ENCODE measurements around the gene KCNIP1. TPM values are rescaled to one million over a fixed set of nuclear protein-coding genes. Genes with fewer than 3 reads are reported as not detected.

KCNIP1 gene
- total and polyA plus RNA-seq, 2 of the 13 experiments (the other 11 are each of a cell fraction or from before 2014, with no cell fraction given): not detected

- no peak for TF ChIP-seq SP2 (CRISPR knock-in tag; IDR thresholded peaks at IDR 0.05)
- no peak for TF ChIP-seq ZNF777 (CRISPR knock-in tag; IDR thresholded peaks at IDR 0.05)
- TF ChIP-seq HDAC6 (IDR thresholded peaks at IDR 0.05; ENCODE audit: low read depth, low read length): no peak
- TF ChIP-seq ZNF33B (CRISPR knock-in tag; IDR thresholded peaks at IDR 0.05): no peak
- TF ChIP-seq ZNF468 (CRISPR knock-in tag; IDR thresholded peaks at IDR 0.05): no peak
- TF ChIP-seq ZNF292 (CRISPR knock-in tag; IDR thresholded peaks at IDR 0.05; ENCODE audit: borderline replicate concordance, low read depth): no peak
- TF ChIP-seq ZFP82 (CRISPR knock-in tag; IDR thresholded peaks at IDR 0.05; ENCODE audit: borderline replicate concordance): no peak
- TF ChIP-seq ZNF263 (CRISPR knock-in tag; IDR thresholded peaks at IDR 0.05): no peak
- no peak for TF ChIP-seq RNF2 (conservative IDR thresholded peaks at IDR 0.05; ENCODE audit: low read depth)
These were observed 92.7 kb downstream of the KCNIP1 start (continued) for GRCh38 chr5:170596482-170597044.

- ATAC-seq: no peak
- H3K9ac ChIP-seq (ENCODE audit: insufficient read depth, low read depth, low read length): no peak overlapping the region
- CTCF ChIA-PET (ENCODE audit: low intra/inter-chr PET ratio, low total read pairs): no interaction called here
- DNase-seq (ENCODE audit: low spot score): no peak
- H3K79me2 ChIP-seq (ENCODE audit: insufficient read depth, low read length): no peaks in the 10 kb centered on the region
- no peaks in the 10 kb centered on the region for H4K20me1 ChIP-seq (ENCODE audit: insufficient read depth, low read length)
- H3K27me3 ChIP-seq (ENCODE audit: control insufficient read depth in 1 of 2, insufficient read depth in 2 of 2, low read length in 2 of 2): peaks cover 1 to 36% of the 10 kb centered on the region in 2 experiments; a peak in 4 of 5 replicates
- intact Hi-C loops (cut with micrococcal nuclease; ENCODE audit: unreplicated experiment) (no loop called here), in situ Hi-C loops (cut with HindIII; ENCODE audit: extremely low pct_ligation_motif_present, low pct_unique_long_range_greater_than_20kb) (no loop called here)
- H3K4me3 ChIP-seq (replicated peaks in 1 of 3; ENCODE audit: insufficient read depth in 1 of 3, low read depth in 2 of 3, low read length in 3 of 3): no peak overlapping the region
- no peaks in the 10 kb centered on the region for H3K9me3 ChIP-seq (ENCODE audit: low read length)
- no peak overlapping the region for H2AFZ ChIP-seq (ENCODE audit: low read length)
- H3K4me2 ChIP-seq (ENCODE audit: low read depth, low read length): no peak overlapping the region
- WGBS (ENCODE audit: low lambda C conversion rate): 4% methylated on average over 6 of the region's 9 CpGs
- POLR2A ChIA-PET: no interaction called here
- no peaks in the 10 kb centered on the region for H3K4me1 ChIP-seq (ENCODE audit: insufficient read depth, low read length)
- H3K27ac ChIP-seq (ENCODE audit: extremely low read length, insufficient read depth, low read length): no peak overlapping the region
- FAIRE-seq: no peak
- BruUV-seq (replicated peaks): no TSS peak
- H3K36me3 ChIP-seq (replicated peaks in 1 of 2; ENCODE audit: control insufficient read depth in 1 of 2, insufficient read depth in 2 of 2, low read length in 2 of 2): no peaks in the 10 kb centered on the region
- TF ChIP-seq ELF1 (CRISPR knock-in tag; IDR thresholded peaks at IDR 0.05) (no peak), ZNF382 (CRISPR knock-in tag; IDR thresholded peaks at IDR 0.05; ENCODE audit: borderline replicate concordance) (no peak), FUBP1 (CRISPR knock-in tag; IDR thresholded peaks at IDR 0.05; ENCODE audit: borderline replicate concordance) (no peak), ZKSCAN5 (CRISPR knock-in tag; IDR thresholded peaks at IDR 0.05) (no peak), NR3C1 (CRISPR knock-in tag; IDR thresholded peaks at IDR 0.05) (no peak), DBP (CRISPR knock-in tag; IDR thresholded peaks at IDR 0.05; ENCODE audit: not compliant biosample characterization) (no peak), NRL (CRISPR knock-in tag; IDR thresholded peaks at IDR 0.05; ENCODE audit: borderline replicate concordance) (no peak)
These were observed 93.4 kb downstream of the KCNIP1 start for GRCh38 chr5:170597109-170597751.

All from HepG2 (cell line).